ENCODE measurements around the gene LIMK2.

The LIMK2 gene

DNA sequence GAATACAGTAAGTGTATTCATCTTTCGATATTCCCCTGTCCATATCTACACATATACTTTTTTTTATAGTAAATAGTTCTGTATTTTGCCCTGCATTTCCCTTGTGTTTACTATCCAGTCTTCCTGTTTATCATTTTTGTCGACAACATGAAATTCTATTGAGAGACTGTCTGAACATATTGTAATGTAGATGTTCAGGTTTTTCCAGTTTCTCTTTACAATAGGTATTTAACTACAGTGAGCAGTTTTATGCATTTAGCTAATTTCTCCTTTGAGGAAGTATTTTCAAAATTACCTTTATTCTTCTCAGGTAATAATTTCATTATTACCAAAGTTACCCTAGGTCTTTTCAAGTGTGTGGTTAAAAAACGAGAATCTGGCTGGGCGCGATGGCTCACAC is 63.5 kb downstream of the LIMK2 start:
- DNase-seq: no peak

DNA sequence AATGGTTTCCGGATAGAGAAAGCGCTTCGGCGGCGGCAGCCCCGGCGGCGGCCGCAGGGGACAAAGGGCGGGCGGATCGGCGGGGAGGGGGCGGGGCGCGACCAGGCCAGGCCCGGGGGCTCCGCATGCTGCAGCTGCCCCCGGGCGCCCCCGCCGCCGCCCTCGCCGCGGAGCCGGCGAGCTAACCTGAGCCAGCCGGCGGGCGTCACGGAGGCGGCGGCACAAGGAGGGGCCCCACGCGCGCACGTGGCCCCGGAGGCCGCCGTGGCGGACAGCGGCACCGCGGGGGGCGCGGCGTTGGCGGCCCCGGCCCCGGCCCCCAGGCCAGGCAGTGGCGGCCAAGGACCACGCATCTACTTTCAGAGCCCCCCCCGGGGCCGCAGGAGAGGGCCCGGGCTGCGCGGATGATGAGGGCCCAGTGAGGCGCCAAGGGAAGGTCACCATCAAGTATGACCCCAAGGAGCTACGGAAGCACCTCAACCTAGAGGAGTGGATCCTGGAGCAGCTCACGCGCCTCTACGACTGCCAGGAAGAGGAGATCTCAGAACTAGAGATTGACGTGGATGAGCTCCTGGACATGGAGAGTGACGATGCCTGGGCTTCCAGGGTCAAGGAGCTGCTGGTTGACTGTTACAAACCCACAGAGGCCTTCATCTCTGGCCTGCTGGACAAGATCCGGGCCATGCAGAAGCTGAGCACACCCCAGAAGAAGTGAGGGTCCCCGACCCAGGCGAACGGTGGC is 64.5 kb downstream of the LIMK2 start:
- DNase-seq: no peak

- DNase-seq: no peak
Observed at GRCh38 chr22:31277741-31278140, 65.6 kb downstream of the LIMK2 start.

GRCh38 chr22:31278151-31278621 is 66.1 kb downstream of the LIMK2 start:
- DNase-seq: no peak

GRCh38 chr22:31278626-31279326 is 66.7 kb downstream of the LIMK2 start:
- no peak for DNase-seq

DNA sequence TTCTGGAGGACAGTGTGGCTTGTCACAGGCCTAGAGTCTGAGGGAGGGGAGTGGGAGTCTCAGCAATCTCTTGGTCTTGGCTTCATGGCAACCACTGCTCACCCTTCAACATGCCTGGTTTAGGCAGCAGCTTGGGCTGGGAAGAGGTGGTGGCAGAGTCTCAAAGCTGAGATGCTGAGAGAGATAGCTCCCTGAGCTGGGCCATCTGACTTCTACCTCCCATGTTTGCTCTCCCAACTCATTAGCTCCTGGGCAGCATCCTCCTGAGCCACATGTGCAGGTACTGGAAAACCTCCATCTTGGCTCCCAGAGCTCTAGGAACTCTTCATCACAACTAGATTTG is 67.2 kb downstream of the LIMK2 start:
- no peak for DNase-seq

- DNase-seq: no peak
Observed at GRCh38 chr22:31279821-31280505, 67.9 kb downstream of the LIMK2 start.

GRCh38 chr22:31281733-31282132 is 69.6 kb downstream of the LIMK2 start:
- no peak for DNase-seq

- DNase-seq: no peak
Observed at GRCh38 chr22:31282748-31283468, 70.8 kb downstream of the LIMK2 start.

DNA sequence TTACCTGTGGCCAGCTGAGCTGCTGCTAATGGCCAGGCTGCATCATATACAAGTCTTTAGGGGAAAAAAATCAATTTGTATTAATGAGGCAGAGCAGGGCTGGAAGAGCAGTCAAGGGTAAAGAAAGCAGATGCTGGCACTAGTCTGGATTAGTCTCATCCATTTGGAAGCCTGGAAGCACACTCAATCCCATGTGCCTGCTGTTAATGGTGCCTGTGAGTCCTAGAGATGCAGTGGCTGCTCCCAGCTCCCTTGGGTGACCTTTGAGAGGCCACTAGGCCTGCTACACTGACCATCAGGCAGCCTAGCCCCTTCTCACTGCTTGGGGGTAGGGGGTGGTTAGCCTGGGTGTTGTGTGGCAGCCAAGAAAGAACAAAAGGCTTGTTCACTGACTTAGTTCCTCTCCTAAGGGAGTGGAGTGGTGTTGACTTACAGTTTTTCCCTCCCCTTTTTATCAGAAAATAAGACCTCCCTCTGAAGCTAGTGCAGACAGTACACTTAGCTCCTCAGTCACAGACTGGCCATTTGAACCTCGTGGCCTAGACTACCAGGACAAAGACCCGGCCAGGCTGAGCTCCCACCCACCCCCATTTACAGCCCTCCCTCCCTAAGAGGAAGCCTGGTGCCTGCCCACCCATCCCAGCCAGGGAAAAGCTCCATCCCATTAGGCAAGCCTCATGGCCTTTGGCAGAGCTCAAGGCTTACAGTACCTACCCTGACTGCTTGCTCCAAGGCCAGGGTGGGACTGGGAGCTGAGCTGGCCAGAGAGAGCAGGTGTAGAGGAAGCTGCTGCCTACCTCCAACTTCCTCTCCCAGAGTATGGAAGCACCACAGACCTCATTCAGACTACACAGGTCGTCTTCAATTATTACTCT is 72.4 kb downstream of the LIMK2 start:
- no peak for DNase-seq

- DNase-seq: peak; percentile 86 to 92
Observed at GRCh38 chr22:31286360-31287255, 74.5 kb downstream of the LIMK2 start.

- peak; percentile 10 to 47 for DNase-seq
Observed at GRCh38 chr22:31287818-31288495, 75.9 kb downstream of the LIMK2 start.

DNA sequence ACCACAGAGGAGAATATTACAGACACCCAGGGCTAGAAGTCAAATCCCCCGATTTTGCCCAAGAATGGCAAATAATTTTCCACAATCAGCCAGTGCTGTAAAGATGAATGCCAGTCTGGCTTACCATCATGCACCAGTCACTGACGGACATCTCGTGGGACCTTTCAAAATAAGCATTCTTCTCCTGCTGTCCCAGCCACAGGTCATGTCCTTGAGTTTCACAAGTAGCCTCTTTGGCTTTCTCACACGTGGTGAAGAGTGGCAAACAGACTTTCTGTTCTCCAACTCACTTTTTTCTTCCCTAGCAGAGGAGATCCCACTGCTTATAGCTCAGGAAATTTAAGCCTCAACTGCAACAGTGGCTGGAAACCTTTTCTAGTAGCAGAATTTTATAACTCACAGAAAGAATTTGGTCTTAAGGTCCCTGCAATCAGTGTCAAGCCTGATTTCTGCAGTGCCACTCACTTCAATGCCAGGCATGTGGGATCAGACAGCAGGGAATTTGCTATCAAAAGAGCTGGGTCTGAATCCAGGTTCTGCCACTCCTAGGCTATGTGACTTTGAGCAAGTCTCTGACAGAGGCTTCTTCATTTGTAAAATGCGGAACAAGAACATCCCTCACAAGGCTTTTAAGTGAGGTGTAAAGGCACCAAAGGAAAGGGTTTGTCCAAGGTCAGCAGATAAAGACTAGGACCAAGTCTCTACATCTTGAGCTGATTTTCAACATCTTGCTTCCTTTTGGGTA is 76.6 kb downstream of the LIMK2 start:
- peak; percentile 64 to 68 for DNase-seq

GRCh38 chr22:31289344-31289743 is 77.2 kb downstream of the LIMK2 start:
- DNase-seq: no peak

DNA sequence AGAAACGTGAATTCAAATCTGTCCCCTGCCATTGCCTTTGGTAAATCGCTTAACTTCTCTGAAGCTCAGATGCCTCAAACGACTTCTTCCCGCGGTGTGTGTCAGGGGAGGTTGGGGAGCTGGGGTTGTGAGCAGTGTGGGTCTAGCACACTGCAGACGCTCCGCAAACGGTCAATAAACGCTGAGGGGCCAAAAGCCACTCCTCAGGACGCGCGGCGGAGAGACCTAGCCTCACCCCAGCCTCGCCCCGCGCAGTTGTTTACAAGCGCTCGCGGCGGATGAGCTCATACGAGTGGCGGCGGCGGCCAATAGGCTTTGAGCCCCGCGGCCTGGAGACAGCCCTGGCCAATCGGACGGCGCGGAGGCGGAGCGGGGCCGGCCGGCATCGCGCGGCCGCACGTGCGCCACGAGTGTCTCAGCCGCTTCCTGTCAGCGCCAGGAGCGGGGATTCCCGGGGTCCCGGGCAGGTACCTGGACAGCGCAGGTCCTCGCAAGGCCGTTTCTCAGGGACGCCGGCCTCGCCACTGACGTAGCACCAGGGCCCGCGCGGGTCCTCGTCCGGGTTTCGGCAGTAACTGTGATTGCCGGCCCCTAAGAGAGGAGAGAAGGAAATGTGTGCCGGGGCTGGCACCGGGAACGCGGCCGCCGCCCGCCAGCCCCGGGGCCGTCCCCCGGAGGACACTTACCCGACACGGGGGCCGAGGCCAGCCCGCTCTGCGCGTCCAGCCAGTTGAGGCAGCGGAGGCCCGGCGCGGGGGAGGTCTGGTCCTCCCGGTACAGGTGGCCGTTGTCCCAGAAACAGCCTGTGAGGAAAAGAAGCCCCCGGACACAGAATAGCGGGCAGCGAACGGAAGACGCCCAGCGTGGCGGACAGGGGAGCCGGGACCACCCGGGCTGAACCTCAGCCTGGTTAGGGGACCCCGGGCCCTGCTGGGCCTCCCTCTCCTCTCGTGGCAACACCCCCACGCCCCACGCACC is 78.7 kb downstream of the LIMK2 start:
- DNase-seq: peak; percentile 94 to 95

DNA sequence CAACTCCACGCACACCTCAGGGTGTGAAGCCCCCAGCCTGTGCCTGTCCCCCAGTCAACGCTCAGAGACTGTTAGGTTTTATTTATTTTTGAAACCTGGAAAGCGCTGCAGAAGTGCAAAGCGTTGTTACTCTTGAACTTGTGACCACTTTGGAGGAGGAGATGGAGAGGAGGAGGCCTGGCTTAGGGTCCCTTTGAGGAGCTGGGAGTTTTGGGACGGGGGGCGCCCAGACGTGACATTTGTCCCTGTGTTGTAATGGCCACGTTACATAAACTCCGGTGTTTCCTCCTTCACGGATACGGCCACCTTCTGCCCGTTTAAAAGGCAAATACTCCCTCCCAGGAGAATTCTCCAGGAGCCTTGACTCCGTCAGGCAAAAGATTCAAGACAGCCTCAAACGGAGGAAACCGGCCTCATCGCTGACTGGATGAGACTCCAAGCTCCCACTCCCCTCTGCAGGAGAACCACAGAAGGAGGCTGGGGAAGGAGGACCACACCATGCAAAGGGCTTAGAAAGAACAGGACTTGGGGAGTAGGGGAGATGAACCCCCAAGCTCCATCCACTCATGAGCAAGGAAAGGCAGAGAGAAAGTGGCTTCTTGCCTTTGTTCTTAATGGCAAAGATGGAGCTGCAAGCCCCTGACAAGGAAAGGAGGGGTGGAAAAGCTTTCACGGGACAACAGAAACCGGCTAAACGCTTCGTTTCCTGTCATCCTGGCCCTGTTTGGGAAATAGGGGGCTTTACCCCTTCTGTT is 79.6 kb downstream of the LIMK2 start:
- no peak for DNase-seq

GRCh38 chr22:31292236-31292989 is 80.3 kb downstream of the LIMK2 start, which contains the start of gene PIK3IP1:
Gene PIK3IP1 (minus strand): TSS chr22:31292488. CDS start chr22:31292344, 144 bp downstream.
- peak; percentile 75 to 84 for DNase-seq
